PC-3 (cell line): ENCODE data around the gene DAND5. TPM values are rescaled to one million over a fixed set of nuclear protein-coding genes. Genes with fewer than 3 reads are reported as not detected.

Source experiments
- ATAC-seq: fragments of 200-7000 bp; cut with Tn5 transposase; 2 replicates; pipeline ENCODE4 v1.9.1; 2020; ENCODE audit warnings: mild to moderate bottlenecking, moderate library complexity
- BruUV-seq: library from RNA; stranded (reverse); fragments of 400-500 nt; replicated peaks from 2 replicates; lab custom pipeline; 2021; lab: Mats Ljungman, UMichigan
- CTCF ChIA-PET: fragments of 300-600 bp; sonication (Branson Sonifier 250); formaldehyde crosslinking; loops from one replicate; lab custom pipeline; 2022; ENCODE audit warnings: antibody characterized with exemption; lab: Charles Lee
- POLR2A ChIA-PET: fragments of 300-600 bp; sonication (Branson Sonifier 250); formaldehyde crosslinking; loops from one replicate; lab custom pipeline; 2022; ENCODE audit warnings: antibody characterized with exemption; ENCODE audit not compliant: unreplicated experiment; lab: Charles Lee
- DNase-seq: peaks from one replicate; pipeline ENCODE4 v3.0.0-alpha.2; 2015
- H2AFZ ChIP-seq: fragments of 300-600 bp; sonication (generic); 2 replicates; pipeline ENCODE4 v1.6.0; 2016; ENCODE audit warnings: antibody characterized with exemption, low read length
- H3F3A ChIP-seq: fragments of 300-600 bp; sonication (generic); one replicate; pipeline ENCODE4 v1.6.0; 2017; ENCODE audit warnings: antibody characterized with exemption, low read length, control low read depth, mild to moderate bottlenecking; ENCODE audit not compliant: unreplicated experiment
- H3K27ac ChIP-seq: fragments of 300-600 bp; sonication (generic); 2 replicates; pipeline ENCODE4 v1.5.1; 2016; ENCODE audit warnings: mild to moderate bottlenecking, low read length
- H3K27me3 ChIP-seq: fragments of 300-600 bp; sonication (generic); 2 replicates; pipeline ENCODE4 v1.6.1; 2016; ENCODE audit warnings: low read length, mixed read lengths
- H3K36me3 ChIP-seq: fragments of 300-600 bp; sonication (generic); 2 replicates; pipeline ENCODE4 v1.6.1; 2016; ENCODE audit warnings: low read depth, mixed run types, low read length, mixed read lengths
- H3K4me1 ChIP-seq: fragments of 300-600 bp; sonication (generic); 2 replicates; pipeline ENCODE4 v1.5.1; 2016; ENCODE audit warnings: low read length; ENCODE audit not compliant: insufficient read depth
- H3K4me2 ChIP-seq: fragments of 300-600 bp; sonication (generic); 2 replicates; pipeline ENCODE4 v1.6.0; 2016; ENCODE audit warnings: low read length
- H3K4me3 ChIP-seq: fragments of 300-600 bp; sonication (generic); 2 replicates; pipeline ENCODE4 v1.5.1; 2016; ENCODE audit warnings: mild to moderate bottlenecking, low read length, mixed read lengths
- H3K79me2 ChIP-seq: fragments of 300-600 bp; sonication (generic); 2 replicates; pipeline ENCODE4 v1.6.1; 2017; ENCODE audit warnings: low read length, mixed read lengths
- H3K9ac ChIP-seq: fragments of 300-600 bp; sonication (generic); 2 replicates; pipeline ENCODE4 v1.6.0; 2016; ENCODE audit warnings: mild to moderate bottlenecking, low read length
- H3K9me2 ChIP-seq: fragments of 300-600 bp; sonication (generic); replicated peaks from 2 replicates; pipeline ENCODE4 v1.6.1; 2016; ENCODE audit warnings: mixed run types, low read length, mixed read lengths
- H3K9me3 ChIP-seq: fragments of 300-600 bp; sonication (generic); 2 replicates; pipeline ENCODE4 v1.6.1; 2016; ENCODE audit warnings: low read length, mixed read lengths
- H4K20me1 ChIP-seq: fragments of 300-600 bp; sonication (generic); 2 replicates; pipeline ENCODE4 v1.6.1; 2016; ENCODE audit warnings: low read length, mixed read lengths
- CTCF ChIP-seq: fragments of 300-600 bp; sonication (generic); conservative IDR thresholded peaks from 2 replicates; pipeline ENCODE4 v1.5.1; 2017; ENCODE audit warnings: antibody characterized with exemption, low read depth, mild to moderate bottlenecking, low read length
- EZH2 ChIP-seq: fragments of 300-600 bp; sonication (generic); IDR thresholded peaks from one replicate; pipeline ENCODE4 v1.6.1; 2017; ENCODE audit warnings: antibody characterized with exemption, mild to moderate bottlenecking, low read length; ENCODE audit not compliant: unreplicated experiment
- EZH2phosphoT487 ChIP-seq: fragments of 300-600 bp; sonication (generic); IDR thresholded peaks from 2 replicates; pipeline ENCODE4 v1.6.1; 2018; ENCODE audit warnings: mild to moderate bottlenecking, antibody characterized with exemption, low read length, borderline replicate concordance
- intact Hi-C: fragments of 100-400 bp; cut with micrococcal nuclease; formaldehyde crosslinking; loops from 2 replicates; pipeline ENCODE4 v1.9.0; 2023
- total RNA-seq: library from RNA; depleted of rRNA; stranded (reverse); fragments of >200 nt; gene quantifications from 2 replicates; pipeline ENCODE4 v1.2.3, GENCODE V29; 2014

Gene DAND5
- total RNA-seq, 1 experiment from 2014 or later: 0.55 TPM

GRCh38 chr19:13011653-13012389 is 42.4 kb downstream of the DAND5 start:
- ChIA-PET CTCF (interaction anchor here (0.5 to 0.6 kb wide), 3 partner anchors 44 to 234 kb away, joined by 3 read pairs; no protein-coding TSS in a partner anchor), POLR2A (no interaction called here)
- H3K79me2 ChIP-seq: peaks cover 80% of the 10 kb centered on the region
- BruUV-seq: no TSS peak
- H3K9ac ChIP-seq: no peak overlapping the region
- no peak overlapping the region for H2AFZ ChIP-seq
- intact Hi-C loops: no loop called here
- no peak overlapping the region for H3K4me3 ChIP-seq
- H3K4me2 ChIP-seq: no peak overlapping the region
- peaks cover 36% of the 10 kb centered on the region for H3K4me1 ChIP-seq
- TF ChIP-seq EZH2: no peak
- no peak for TF ChIP-seq CTCF
- no peak for TF ChIP-seq EZH2phosphoT487
- 0 out of 2 replicates have a peak, but pooled peaks cover 4% of the 10 kb centered on the region for H3K36me3 ChIP-seq
- no peaks in the 10 kb centered on the region for H4K20me1 ChIP-seq
- ATAC-seq (no peak), DNase-seq (no peak)
- H3K27me3 ChIP-seq: no peaks in the 10 kb centered on the region
- no peaks in the 10 kb centered on the region for H3K9me2 ChIP-seq
- H3K9me3 ChIP-seq: no peaks in the 10 kb centered on the region
- no peak overlapping the region for H3K27ac ChIP-seq
- H3F3A ChIP-seq: no peaks in the 10 kb centered on the region

- H3K9me3 ChIP-seq: no peaks in the 10 kb centered on the region
- H3K27me3 ChIP-seq: no peaks in the 10 kb centered on the region
- H3K4me2 ChIP-seq: peak overlapping the region; percentile 92
- TF ChIP-seq CTCF (no peak), EZH2phosphoT487 (no peak), EZH2 (no peak)
- no peaks in the 10 kb centered on the region for H3F3A ChIP-seq
- H3K4me1 ChIP-seq: peaks cover 42% of the 10 kb centered on the region
- no peaks in the 10 kb centered on the region for H4K20me1 ChIP-seq
- POLR2A ChIA-PET: no interaction called here
- no peak for DNase-seq
- no peaks in the 10 kb centered on the region for H3K9me2 ChIP-seq
- H2AFZ ChIP-seq: peak overlapping the region; percentile 85
- H3K36me3 ChIP-seq: 0 out of 2 replicates have a peak, but pooled peaks cover 4% of the 10 kb centered on the region
- CTCF ChIA-PET: no interaction called here
- peaks cover 80% of the 10 kb centered on the region for H3K79me2 ChIP-seq
- intact Hi-C loops: no loop called here
- peak overlapping the region; percentile 86 for H3K9ac ChIP-seq
- peak overlapping the region; percentile 75 for H3K4me3 ChIP-seq
- H3K27ac ChIP-seq: peak overlapping the region; percentile 81
- ATAC-seq: no peak
- no TSS peak for BruUV-seq
Measured at GRCh38 chr19:13012390-13012689, 43.0 kb downstream of the DAND5 start.
